Calu3 (cell line): ENCODE data around the gene TAL1. TPM values are rescaled to one million over a fixed set of nuclear protein-coding genes. Genes with fewer than 3 reads are reported as not detected.

Experiments
- BruUV-seq: library from RNA; stranded (reverse); fragments of 400-500 nt; replicated peaks from 2 replicates; lab custom pipeline; 2021; lab: Mats Ljungman, UMichigan
- CTCF ChIA-PET: fragments of 300-600 bp; sonication (Branson Sonifier 250); formaldehyde crosslinking; loops from one replicate; lab custom pipeline; 2022; ENCODE audit warnings: antibody characterized with exemption; lab: Charles Lee
- DNase-seq: peaks from one replicate; pipeline ENCODE4 v3.0.0; 2022
- H3K27ac Mint-ChIP-seq: one replicate; pipeline ENCODE4 v1.8.0; 2022; ENCODE audit warnings: mixed read lengths; ENCODE audit not compliant: unreplicated experiment
- H3K27me3 Mint-ChIP-seq: one replicate; pipeline ENCODE4 v1.8.0; 2022; ENCODE audit warnings: mixed read lengths; ENCODE audit not compliant: unreplicated experiment
- H3K36me3 Mint-ChIP-seq: one replicate; pipeline ENCODE4 v1.8.0; 2022; ENCODE audit warnings: mild to moderate bottlenecking, moderate library complexity, mixed read lengths; ENCODE audit not compliant: insufficient read depth, unreplicated experiment
- H3K4me1 Mint-ChIP-seq: one replicate; pipeline ENCODE4 v1.8.0; 2022; ENCODE audit warnings: mild to moderate bottlenecking, low read depth, mixed read lengths; ENCODE audit not compliant: unreplicated experiment
- H3K4me3 Mint-ChIP-seq: one replicate; pipeline ENCODE4 v1.8.0; 2022; ENCODE audit warnings: mild to moderate bottlenecking, low read depth, moderate library complexity, mixed read lengths; ENCODE audit not compliant: unreplicated experiment
- H3K9me3 Mint-ChIP-seq: one replicate; pipeline ENCODE4 v1.8.0; 2022; ENCODE audit warnings: low read depth, mixed read lengths; ENCODE audit not compliant: unreplicated experiment
- CTCF ChIP-seq: fragments of 200-600 bp; IDR thresholded peaks from one replicate; pipeline ENCODE4 v1.8.0; 2022; ENCODE audit warnings: antibody characterized with exemption; ENCODE audit not compliant: unreplicated experiment
- intact Hi-C: fragments of 100-400 bp; cut with micrococcal nuclease; formaldehyde crosslinking; loops from one replicate; pipeline ENCODE4 v1.10.0; 2022; ENCODE audit not compliant: unreplicated experiment
- total RNA-seq: library from RNA; stranded (reverse); gene quantifications from 2 replicates; pipeline ENCODE4 v1.2.3, GENCODE V29; 2022

Gene TAL1
- total RNA-seq, 1 experiment from 2014 or later, result not detected

GRCh38 chr1:47181955-47182675 is 49.9 kb downstream of the TAL1 start:
- peak overlapping the region; percentile 62 for H3K27ac Mint-ChIP-seq
- H3K4me1 Mint-ChIP-seq, result peaks cover 69% of the 10 kb centered on the region
- H3K36me3 Mint-ChIP-seq, result peaks cover 78% of the 10 kb centered on the region
- TSS peak; percentile 93 for BruUV-seq
- H3K9me3 Mint-ChIP-seq, result no peaks in the 10 kb centered on the region
- TF ChIP-seq CTCF, result no peak
- intact Hi-C loops, result loop anchor here (10.0 kb wide), 1 partner anchor 153 kb away; the partner anchor contains the start of gene CMPK1
- no peaks in the 10 kb centered on the region for H3K27me3 Mint-ChIP-seq
- DNase-seq, result peak; percentile 68
- H3K4me3 Mint-ChIP-seq, result peak overlapping the region; percentile 2
- CTCF ChIA-PET, result interaction anchor here (1.6 to 1.8 kb wide), 2 partner anchors 8 to 10 kb away, joined by 5 to 7 read pairs; partner anchors contain the start of gene PDZK1IP1

GRCh38 chr1:47181095-47181954 is 50.7 kb downstream of the TAL1 start:
- Mint-ChIP-seq H3K4me3 (peak overlapping the region; percentile 2), H3K27me3 (no peaks in the 10 kb centered on the region), H3K27ac (peak overlapping the region; percentile 62), H3K36me3 (peaks cover 70% of the 10 kb centered on the region), H3K4me1 (peaks cover 62% of the 10 kb centered on the region), H3K9me3 (no peaks in the 10 kb centered on the region)
- no TSS peak for BruUV-seq
- no peak for TF ChIP-seq CTCF
- no peak for DNase-seq
- intact Hi-C loops, result loop anchor here (10.0 kb wide), 1 partner anchor 153 kb away; the partner anchor contains the start of gene CMPK1
- CTCF ChIA-PET, result interaction anchor here (0.7 to 1.8 kb wide), 5 partner anchors 9 to 82 kb away, joined by 3 to 9 read pairs (median 5); partner anchors contain the start of gene PDZK1IP1

GRCh38 chr1:47180603-47181094 is 51.4 kb downstream of the TAL1 start:
- CTCF ChIA-PET, result interaction anchor here (0.7 to 1.3 kb wide), 3 partner anchors 9 to 82 kb away, joined by 3 to 9 read pairs (median 4); partner anchors contain the start of gene PDZK1IP1
- H3K36me3 Mint-ChIP-seq, result peaks cover 63% of the 10 kb centered on the region
- H3K9me3 Mint-ChIP-seq, result no peaks in the 10 kb centered on the region
- intact Hi-C loops, result loop anchor here (10.0 kb wide), 1 partner anchor 154 kb away; the partner anchor contains the start of gene CMPK1
- peak overlapping the region; percentile 62 for H3K27ac Mint-ChIP-seq
- BruUV-seq, result no TSS peak
- TF ChIP-seq CTCF, result no peak
- DNase-seq, result no peak
- H3K4me1 Mint-ChIP-seq, result peaks cover 55% of the 10 kb centered on the region
- peak overlapping the region; percentile 2 for H3K4me3 Mint-ChIP-seq
- H3K27me3 Mint-ChIP-seq, result no peaks in the 10 kb centered on the region

GRCh38 chr1:47179988-47180563 is 51.9 kb downstream of the TAL1 start:
- intact Hi-C loops, result loop anchor here (1.0 to 10.0 kb wide), 4 partner anchors 73 to 435 kb away; partner anchors contain the start of gene CMPK1
- TF ChIP-seq CTCF, result no peak
- no peak for DNase-seq
- Mint-ChIP-seq H3K4me1 (peaks cover 54% of the 10 kb centered on the region), H3K9me3 (no peaks in the 10 kb centered on the region), H3K27ac (peak overlapping the region; percentile 62), H3K36me3 (peaks cover 58% of the 10 kb centered on the region), H3K27me3 (no peaks in the 10 kb centered on the region), H3K4me3 (peak overlapping the region; percentile 56)
- CTCF ChIA-PET, result interaction anchor here (1.1 to 2.7 kb wide), 11 partner anchors 8 to 546 kb away, joined by 3 to 92 read pairs (median 8); partner anchors contain the start of gene PDZK1IP1
- no TSS peak for BruUV-seq
